WTC11 (cell line): ENCODE results near the gene PI3.

Experiments used
- CREM ChIP-seq: sonication (generic); formaldehyde crosslinking; IDR thresholded peaks from 2 replicates; pipeline ENCODE4 v1.8.1; 2022; ENCODE audit warnings: mild to moderate bottlenecking, missing genetic modification reagents, moderate library complexity
- CTCF ChIP-seq: fragments of 200-600 bp; IDR thresholded peaks from 2 replicates; pipeline ENCODE4 v1.8.0; 2022; ENCODE audit warnings: antibody characterized with exemption
- MAX ChIP-seq: sonication (generic); formaldehyde crosslinking; IDR thresholded peaks from 2 replicates; pipeline ENCODE4 v1.8.0; 2022; ENCODE audit warnings: mild to moderate bottlenecking, missing genetic modification reagents

- TF ChIP-seq CTCF = no peak
- TF ChIP-seq CREM = no peak
- no peak for TF ChIP-seq MAX (CRISPR knock-in tag)
These were observed 20.9 kb upstream of the PI3 start for GRCh38 chr20:45153752-45154151.
